HepG2 (cell line): ENCODE data around the gene GRIP1. TPM values are rescaled to one million over a fixed set of nuclear protein-coding genes. Genes with fewer than 3 reads are reported as not detected.

Experiments
- ATAC-seq: fragments of 200-7000 bp; cut with Tn5 transposase; 3 replicates; pipeline ENCODE4 v1.9.1; 2020; ENCODE audit warnings: mild to moderate bottlenecking, moderate library complexity
- BruUV-seq: library from RNA; stranded (reverse); fragments of 400-500 nt; replicated peaks from 2 replicates; lab custom pipeline; 2021; lab: Mats Ljungman, UMichigan
- CTCF ChIA-PET: fragments of 300-600 bp; formaldehyde crosslinking; extraction: SDS; loops from one replicate; lab custom pipeline; 2021; ENCODE audit warnings: low total read pairs, inconsistent platforms, low intra/inter-chr PET ratio; lab: Yijun Ruan, JAX
- POLR2A ChIA-PET: fragments of 350-600 bp; sonication (Branson Sonifier 250); formaldehyde crosslinking; loops from one replicate; lab custom pipeline; 2020; ENCODE audit warnings: antibody characterized with exemption, inconsistent platforms; lab: Yijun Ruan, JAX
- DNase-seq: peaks from one replicate; pipeline ENCODE4 v3.0.0-alpha.2; 2015; ENCODE audit warnings: low spot score
- FAIRE-seq: peaks from 3 replicates; lab custom pipeline; 2011; peaks lifted over from hg19 to GRCh38; lab: Jason Lieb, UNC
- H2AFZ ChIP-seq: one replicate; pipeline ENCODE4 v1.6.1; 2011; ENCODE audit warnings: low read length, inconsistent platforms
- H3K27ac ChIP-seq: fragments of 300-600 bp; 3 replicates; pipeline ENCODE4 v1.8.0; 2011; ENCODE audit warnings: mixed run types, mild to moderate bottlenecking, mixed read lengths, low read length, inconsistent platforms; ENCODE audit not compliant: insufficient read depth; ENCODE audit errors: extremely low read length
- H3K27me3 ChIP-seq, 2 experiments: fragments of 200-600 bp in 1 of 2; 2 replicates in 1 of 2; 3 replicates in 1 of 2; pipeline versions ENCODE4 v1.6.0 to v1.8.0; 2011; ENCODE audit warnings: low read length in 2 of 2, mild to moderate bottlenecking in 2 of 2, moderate library complexity in 2 of 2, inconsistent platforms in 1 of 2; ENCODE audit not compliant: insufficient read depth in 2 of 2, control insufficient read depth in 1 of 2
- H3K36me3 ChIP-seq, 2 experiments: fragments of 200-600 bp in 1 of 2; replicated peaks in 1 of 2; 2 replicates in 1 of 2; 3 replicates in 1 of 2; pipeline versions ENCODE4 v1.5.1 to v1.8.0; 2011; ENCODE audit warnings: low read length in 2 of 2, inconsistent platforms in 1 of 2; ENCODE audit not compliant: insufficient read depth in 2 of 2, control insufficient read depth in 1 of 2
- H3K4me1 ChIP-seq: 2 replicates; pipeline ENCODE4 v1.5.1; 2012; ENCODE audit warnings: low read length, inconsistent platforms; ENCODE audit not compliant: insufficient read depth
- H3K4me2 ChIP-seq: 2 replicates; pipeline ENCODE4 v1.6.0; 2011; ENCODE audit warnings: low read depth, low read length, inconsistent platforms
- H3K4me3 ChIP-seq, 3 experiments: fragments of 200-600 bp in 1 of 3; sonication (generic), shearing (Covaris generic) in 1 of 3; replicated peaks in 1 of 3; 2 replicates each; pipeline ENCODE4 v1.5.1; 2011 to 2016; ENCODE audit warnings: low read length in 3 of 3, inconsistent platforms in 2 of 3, low read depth in 2 of 3, mild to moderate bottlenecking in 2 of 3, control low read depth in 1 of 3, mixed read lengths in 1 of 3; ENCODE audit not compliant: insufficient read depth in 1 of 3
- H3K79me2 ChIP-seq: one replicate; pipeline ENCODE4 v1.6.1; 2011; ENCODE audit warnings: low read length, inconsistent platforms; ENCODE audit not compliant: insufficient read depth
- H3K9ac ChIP-seq: 2 replicates; pipeline ENCODE4 v1.6.0; 2011; ENCODE audit warnings: mild to moderate bottlenecking, low read depth, low read length, inconsistent platforms; ENCODE audit not compliant: insufficient read depth
- H3K9me3 ChIP-seq: 2 replicates; pipeline ENCODE4 v1.5.1; 2012; ENCODE audit warnings: mild to moderate bottlenecking, low read length
- H4K20me1 ChIP-seq: 2 replicates; pipeline ENCODE4 v1.6.0; 2011; ENCODE audit warnings: inconsistent platforms, mild to moderate bottlenecking, low read length, moderate library complexity; ENCODE audit not compliant: insufficient read depth
- AHDC1 ChIP-seq: sonication (generic); formaldehyde crosslinking; IDR thresholded peaks from 2 replicates; pipeline ENCODE4 v1.5.1; 2020; ENCODE audit warnings: mild to moderate bottlenecking, missing genetic modification reagents, borderline replicate concordance
- CHD4 ChIP-seq: fragments of 200-600 bp; sonication (generic); IDR thresholded peaks from 2 replicates; pipeline ENCODE4 v1.7.0; 2017; ENCODE audit warnings: mild to moderate bottlenecking, low read length, borderline replicate concordance
- CREBL2 ChIP-seq: sonication (generic); formaldehyde crosslinking; IDR thresholded peaks from 2 replicates; pipeline ENCODE4 v1.8.1; 2023; ENCODE audit warnings: missing genetic modification reagents, mild to moderate bottlenecking, borderline replicate concordance
- FOXA1 ChIP-seq, 2 experiments: fragments of 450-650 bp in 1 of 2; sonication (generic) in 1 of 2; formaldehyde crosslinking in 1 of 2; IDR thresholded peaks; 2 replicates each; pipeline versions ENCODE4 v1.4.0 to v1.6.1; 2016 to 2020; ENCODE audit warnings: missing genetic modification reagents in 1 of 2
- IKZF4 ChIP-seq: sonication (generic); formaldehyde crosslinking; IDR thresholded peaks from 2 replicates; pipeline ENCODE4 v1.5.1; 2020; ENCODE audit warnings: borderline replicate concordance, mild to moderate bottlenecking, low read depth, missing genetic modification reagents; ENCODE audit errors: not compliant biosample characterization
- JUN ChIP-seq: sonication (generic); formaldehyde crosslinking; IDR thresholded peaks from 2 replicates; pipeline ENCODE4 v1.4.0; 2020; ENCODE audit warnings: mild to moderate bottlenecking, missing genetic modification reagents
- LCORL ChIP-seq, 2 experiments: fragments of 450-650 bp in 1 of 2; sonication (generic) in 1 of 2; formaldehyde crosslinking in 1 of 2; IDR thresholded peaks; 2 replicates each; pipeline versions ENCODE4 v1.5.0 to v1.6.1; 2017 to 2020; ENCODE audit warnings: antibody characterized with exemption in 1 of 2, missing genetic modification reagents in 1 of 2
- NFE2 ChIP-seq: sonication (generic); formaldehyde crosslinking; IDR thresholded peaks from 2 replicates; pipeline ENCODE4 v1.4.0; 2020; ENCODE audit warnings: missing genetic modification reagents
- PPARG ChIP-seq: conservative IDR thresholded peaks from 2 replicates; pipeline ENCODE4 v1.6.1; 2016; ENCODE audit warnings: missing biosample characterization, missing genetic modification reagents
- RXRB ChIP-seq: IDR thresholded peaks from 2 replicates; pipeline ENCODE4 v1.6.1; 2016; ENCODE audit warnings: borderline replicate concordance, missing genetic modification reagents, missing compliant biosample characterization
- SAFB2 ChIP-seq: sonication (generic); formaldehyde crosslinking; IDR thresholded peaks from 2 replicates; pipeline ENCODE4 v1.5.1; 2020; ENCODE audit warnings: missing genetic modification reagents, low read depth, mild to moderate bottlenecking, borderline replicate concordance
- ZBTB7A ChIP-seq: sonication (generic); formaldehyde crosslinking; IDR thresholded peaks from 2 replicates; pipeline ENCODE4 v1.8.0; 2022; ENCODE audit warnings: mild to moderate bottlenecking, missing genetic modification reagents
- ZFP82 ChIP-seq: sonication (generic); formaldehyde crosslinking; IDR thresholded peaks from 2 replicates; pipeline ENCODE4 v1.5.1; 2020; ENCODE audit warnings: mild to moderate bottlenecking, missing genetic modification reagents, borderline replicate concordance
- ZNF510 ChIP-seq: sonication (generic); formaldehyde crosslinking; IDR thresholded peaks from 2 replicates; pipeline ENCODE4 v1.4.0; 2020; ENCODE audit warnings: low read depth, mild to moderate bottlenecking, missing genetic modification reagents
- ZNF644 ChIP-seq: IDR thresholded peaks from 2 replicates; pipeline ENCODE4 v1.6.1; 2016; ENCODE audit warnings: low read depth
- ZNF709 ChIP-seq: sonication (generic); formaldehyde crosslinking; IDR thresholded peaks from 2 replicates; pipeline ENCODE4 v1.5.0; 2020; ENCODE audit warnings: mild to moderate bottlenecking, missing genetic modification reagents
- ZNF773 ChIP-seq: sonication (generic); formaldehyde crosslinking; IDR thresholded peaks from 2 replicates; pipeline ENCODE4 v1.4.0; 2020; ENCODE audit warnings: missing genetic modification reagents, borderline replicate concordance
- WGBS: methylation state at CpG from one replicate; pipeline ENCODE4 v1.1.6; 2017; ENCODE audit warnings: low lambda C conversion rate; 5-methylcytosine and 5-hydroxymethylcytosine counted together
- in situ Hi-C: cut with HindIII; loops from 2 replicates; pipeline ENCODE4 v1.10.0; 2017; ENCODE audit warnings: low pct_unique_long_range_greater_than_20kb; ENCODE audit not compliant: extremely low pct_ligation_motif_present
- intact Hi-C: fragments of 100-400 bp; cut with micrococcal nuclease; formaldehyde crosslinking; loops from one replicate; pipeline ENCODE4 v1.10.0; 2022; ENCODE audit not compliant: unreplicated experiment
- polyA plus RNA-seq, 8 experiments: library from polyadenylated mRNA; depleted of rRNA in 3 of 8; stranded (reverse) in 7 of 8; unstranded in 1 of 8; fragments of >200 nt; fragmentation: Illumina TruSeq in 4 of 8; extraction: Trizol in 4 of 8; gene quantifications; 2 replicates each; pipeline versions ENCODE4 v1.2.1 to v1.2.3, GENCODE V29; 2011 to 2016; ENCODE audit warnings: low read depth in 4 of 8, missing spikeins in 1 of 8, mixed read lengths in 1 of 8; ENCODE audit not compliant: insufficient read depth in 1 of 8
- total RNA-seq, 5 experiments: library from RNA; depleted of rRNA; stranded (reverse); fragments of >200 nt; fragmentation: Illumina TruSeq; extraction: Trizol; gene quantifications; 2 replicates each; pipeline ENCODE4 v1.2.3, GENCODE V29; 2016; ENCODE audit warnings: low read depth in 1 of 5

GRIP1 gene
- total and polyA plus RNA-seq, 2 of the 13 experiments (the other 11 are each of a cell fraction or from before 2014, with no cell fraction given) = not detected

- Histone ChIP-seq H3K27me3 (peaks cover 0 to 6% of the 10 kb centered on the region in 2 experiments; a peak in 1 of 5 replicates), H3K9ac (no peak overlapping the region), H3K36me3 (no peaks in the 10 kb centered on the region), H3K4me2 (no peak overlapping the region), H3K27ac (no peak overlapping the region), H3K9me3 (no peaks in the 10 kb centered on the region), H3K4me3 (no peak overlapping the region), H4K20me1 (no peaks in the 10 kb centered on the region), H3K79me2 (no peaks in the 10 kb centered on the region), H2AFZ (no peak overlapping the region), H3K4me1 (no peaks in the 10 kb centered on the region)
- CTCF ChIA-PET = no interaction called here
- intact Hi-C loops = no loop called here
- POLR2A ChIA-PET = no interaction called here
- BruUV-seq = no TSS peak
- DNase-seq = no peak
- in situ Hi-C loops = no loop called here
- ATAC-seq = no peak; the same call in 2 of the 3 replicates
- WGBS = 30% methylated on average over 3 of the region's 4 CpGs
- FAIRE-seq = no peak
- TF ChIP-seq SAFB2 (CRISPR knock-in tag) (no peak), ZNF709 (no peak), FOXA1 (IDR thresholded peaks at IDR 0.05) (no peak), FOXA1 (CRISPR knock-in tag; IDR thresholded peaks at IDR 0.05) (no peak), JUN (CRISPR knock-in tag) (no peak), RXRB (CRISPR knock-in tag) (no peak), NFE2 (CRISPR knock-in tag) (no peak), CREBL2 (CRISPR knock-in tag) (no peak), ZNF644 (CRISPR knock-in tag) (no peak), ZNF773 (no peak), ZNF510 (CRISPR knock-in tag) (no peak), CHD4 (no peak), ZFP82 (no peak), PPARG (CRISPR knock-in tag) (no peak), IKZF4 (CRISPR knock-in tag) (no peak), AHDC1 (CRISPR knock-in tag) (no peak), LCORL (IDR thresholded peaks at IDR 0.05) (no peak), LCORL (CRISPR knock-in tag; IDR thresholded peaks at IDR 0.05) (no peak), ZBTB7A (CRISPR knock-in tag) (no peak)
Measured at GRCh38 chr12:66361703-66362102, 317.2 kb downstream of the GRIP1 start.
